Non-pigmented ciliary epithelial cell (primary cell): ENCODE results near the gene NAGS.
"Not testable (repeated sequence)": the region's sequence is repeated elsewhere in the genome, so short reads cannot be mapped to it uniquely, and the experiment has no call there.

Experiments used
- DNase-seq: peaks from one replicate; pipeline ENCODE4 v3.0.0-alpha.2; 2010; ENCODE audit warnings: low read depth

The NAGS gene

DNA sequence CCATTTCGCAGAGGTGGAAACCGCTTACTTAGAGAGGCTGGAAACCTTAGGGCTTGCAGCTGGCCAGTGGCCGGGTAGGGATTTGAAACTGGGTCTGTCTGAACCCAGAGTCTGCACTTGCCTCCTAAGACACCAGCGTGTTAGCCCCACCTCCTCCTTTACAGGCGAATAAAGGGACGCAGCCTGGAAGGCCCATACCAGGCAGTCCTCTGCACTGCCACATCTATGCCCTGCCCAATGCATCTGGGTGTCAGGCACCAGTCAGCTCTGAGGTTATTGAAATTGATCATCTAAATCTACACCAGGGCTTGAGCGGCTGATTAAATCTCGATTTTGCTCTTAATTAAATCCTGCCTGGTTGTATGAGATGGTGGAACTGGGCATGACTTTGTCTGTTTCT, 19.9 kb upstream of the NAGS start:
- no peak for DNase-seq

DNA sequence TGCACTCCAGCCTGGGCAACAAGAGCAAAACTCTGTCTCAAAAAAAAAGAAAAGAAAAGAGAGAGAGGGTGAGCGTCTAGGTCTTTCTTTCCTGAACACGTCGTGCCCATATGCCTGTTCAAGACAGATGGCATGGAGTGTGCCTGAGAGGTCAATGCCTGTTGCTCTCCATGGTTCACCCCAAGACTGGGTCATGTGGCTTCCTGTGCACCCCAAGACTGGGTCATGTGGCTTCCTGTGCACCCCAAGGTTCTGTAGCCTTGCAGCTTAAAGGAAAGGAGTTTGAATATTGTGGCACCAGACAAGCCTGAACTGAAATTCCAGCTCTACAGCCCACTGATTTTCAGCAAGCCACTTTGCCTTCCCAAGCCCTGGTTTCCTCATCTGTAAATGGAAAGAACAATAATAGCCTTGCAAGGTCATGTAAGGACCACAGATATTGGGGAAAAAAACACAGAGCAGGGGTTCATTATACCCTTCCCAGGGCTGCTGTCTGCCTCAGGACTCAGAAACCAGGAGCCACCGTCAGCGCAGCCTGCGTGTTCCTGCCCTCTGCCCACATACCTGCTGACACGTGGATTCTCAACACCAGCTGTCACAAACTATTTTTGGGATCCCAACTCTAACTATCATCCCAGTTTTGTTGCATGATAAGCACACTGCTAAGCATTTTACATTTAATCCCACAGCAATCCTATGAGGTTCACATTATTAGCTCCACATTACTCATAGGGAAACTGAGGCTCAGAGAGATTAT, 18.0 kb upstream of the NAGS start:
- no peak for DNase-seq

DNA sequence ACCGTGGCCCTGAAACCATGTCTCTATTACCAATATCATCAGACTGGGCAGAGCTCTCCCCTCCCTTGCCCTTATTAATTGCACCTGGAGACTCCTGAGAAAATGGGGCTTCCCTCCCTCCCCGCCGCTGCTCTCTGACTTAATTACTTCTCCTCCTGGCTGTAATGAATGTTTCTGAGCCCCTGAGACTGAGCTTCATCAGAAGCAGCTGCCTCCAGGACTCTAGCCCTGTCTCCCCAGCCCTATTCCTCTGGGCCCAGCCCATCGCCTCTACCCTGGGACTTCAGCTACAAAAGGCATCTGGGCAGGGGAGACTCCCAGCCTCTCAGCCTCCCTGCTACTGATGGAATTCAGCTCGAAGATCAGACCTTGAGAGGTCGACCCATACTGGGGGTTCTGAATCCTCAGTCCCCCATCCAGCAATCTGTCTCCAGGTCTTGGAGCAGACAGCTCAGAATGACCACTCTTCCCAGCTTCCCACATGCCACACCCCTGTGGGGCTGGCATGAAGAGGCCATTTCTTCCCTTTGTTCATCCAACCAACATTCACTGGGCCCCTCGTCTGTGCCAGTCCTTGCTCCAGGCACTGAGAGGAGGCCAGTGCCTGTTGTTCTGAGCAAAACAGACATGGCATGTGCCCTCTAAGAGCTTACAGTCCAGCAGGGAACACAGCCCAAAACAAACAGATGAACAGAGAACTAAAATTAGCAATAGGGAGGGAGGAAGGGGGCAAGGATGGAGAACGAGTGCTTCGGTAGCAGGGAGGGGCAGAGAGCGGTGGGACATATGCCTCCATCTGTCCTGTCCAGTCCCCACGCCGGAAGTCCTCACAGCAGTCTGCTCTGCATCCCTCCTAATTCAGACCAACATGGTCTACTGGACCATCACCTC, 17.0 kb upstream of the NAGS start:
- DNase-seq = no peak

DNA sequence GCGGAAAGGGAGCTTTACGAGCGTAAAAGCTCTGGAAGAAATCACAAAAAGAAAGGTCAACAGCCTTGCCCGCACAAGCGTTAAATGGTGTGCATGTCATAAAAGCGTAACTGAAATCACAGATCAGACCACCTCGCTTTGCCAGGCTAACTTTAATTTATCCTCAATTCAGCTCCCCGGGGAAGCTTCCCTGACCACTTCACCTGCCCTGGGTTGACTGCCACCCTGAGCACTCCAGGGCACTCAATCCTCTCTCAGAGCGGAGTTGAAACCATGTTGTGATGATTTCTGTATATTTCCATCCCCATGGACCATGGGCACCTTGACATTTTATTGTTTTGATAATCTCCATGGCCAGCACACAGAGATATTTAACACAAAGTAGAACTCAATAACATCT, 16.1 kb upstream of the NAGS start:
- no peak for DNase-seq

DNA sequence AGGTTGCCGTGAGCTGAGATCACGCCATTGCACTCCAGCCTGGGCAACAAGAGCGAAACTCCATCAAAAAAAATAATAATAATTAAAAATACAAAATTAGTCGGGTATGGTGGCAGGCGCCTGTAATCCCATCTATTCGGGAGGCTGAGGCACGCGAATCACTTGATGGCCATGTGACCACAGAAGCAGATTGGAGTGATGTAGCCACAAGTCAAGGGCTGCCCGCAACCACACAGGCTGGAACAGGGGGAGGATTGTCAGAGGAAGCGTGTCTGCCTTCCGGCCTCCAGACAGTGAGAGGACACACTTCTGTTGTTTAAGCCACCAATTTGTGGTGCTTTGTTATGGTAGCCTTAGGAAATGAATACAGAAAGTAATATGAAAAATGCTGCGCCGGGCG, 11.8 kb upstream of the NAGS start:
- DNase-seq = no peak

DNA sequence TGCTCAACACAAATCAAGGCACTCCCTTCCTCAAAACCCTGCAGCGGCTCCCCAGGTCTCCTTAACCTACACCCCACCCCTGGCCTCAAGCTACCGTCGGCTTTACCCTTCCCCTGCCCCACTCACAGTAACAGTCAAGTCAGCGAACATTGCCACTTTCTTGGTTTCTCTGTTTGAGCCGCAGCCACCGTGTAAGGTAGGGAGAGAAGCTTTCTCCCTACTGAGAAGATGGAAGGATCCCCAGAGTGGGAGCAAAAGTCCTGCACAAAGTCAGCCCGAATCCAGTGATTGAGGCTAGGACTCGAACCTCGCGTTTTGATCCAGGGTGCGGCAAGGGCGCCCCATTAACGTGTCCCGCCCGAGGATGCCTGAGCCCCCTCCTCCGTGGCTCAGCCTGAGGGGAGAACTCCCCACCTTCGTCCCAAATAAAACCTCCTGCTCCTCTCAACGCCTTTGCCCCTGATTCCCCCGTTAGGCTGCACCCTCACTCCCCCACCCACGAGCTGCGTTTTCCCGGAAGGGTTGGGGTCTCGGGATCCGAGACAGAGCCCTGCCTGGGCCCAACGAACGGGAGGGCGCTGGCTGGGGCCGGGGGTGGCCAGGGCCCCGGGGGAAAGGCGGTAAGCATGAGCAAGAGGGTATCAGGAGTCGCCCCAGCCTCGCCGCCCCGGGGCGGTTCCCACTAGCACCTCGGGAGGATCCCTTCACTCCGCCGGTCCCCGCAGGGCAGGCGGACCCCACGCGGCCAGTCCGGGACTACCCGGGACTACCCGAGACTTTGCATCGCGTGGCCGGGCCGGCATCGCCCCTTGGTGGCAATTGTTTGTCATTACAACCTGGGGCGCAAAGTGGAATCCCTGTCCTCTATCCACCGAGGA, 9.9 kb upstream of the NAGS start:
- no peak for DNase-seq

DNA sequence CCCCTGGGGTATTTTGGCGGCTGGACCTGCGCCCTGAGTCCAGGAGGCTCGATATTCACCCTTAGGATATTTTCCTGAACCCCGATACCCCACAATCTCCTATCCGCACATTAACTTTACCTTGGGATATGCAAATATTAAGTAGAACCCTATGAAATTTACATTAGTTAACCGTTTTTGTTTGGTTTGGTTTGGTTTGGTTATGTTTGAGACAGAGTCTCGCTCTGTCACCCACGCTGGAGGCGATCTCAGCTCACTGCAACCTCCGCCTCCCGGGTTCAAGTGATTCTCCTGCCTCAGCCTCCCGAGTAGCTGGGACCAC, 9.3 kb upstream of the NAGS start:
- no peak for DNase-seq

DNA sequence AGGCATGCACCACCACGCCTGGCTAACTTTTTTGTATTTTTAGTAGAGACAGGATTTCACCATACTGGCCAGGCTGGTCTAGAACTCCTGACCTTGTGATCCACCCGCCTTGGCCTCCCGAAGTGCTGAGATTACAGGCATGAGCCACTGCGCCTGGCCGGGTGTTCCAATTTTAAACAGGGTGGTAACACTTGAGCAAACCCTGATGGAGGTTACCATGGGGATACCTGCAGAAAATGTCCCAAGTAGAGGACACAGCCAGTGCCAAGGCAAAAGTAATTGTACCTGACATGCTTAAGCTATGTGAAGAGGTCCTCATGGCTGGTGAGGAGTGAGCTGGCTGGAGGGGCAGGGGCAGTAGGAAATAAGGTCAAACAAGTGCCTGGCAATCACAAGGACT, 7.2 kb upstream of the NAGS start:
- not testable (repeated sequence) for DNase-seq

DNA sequence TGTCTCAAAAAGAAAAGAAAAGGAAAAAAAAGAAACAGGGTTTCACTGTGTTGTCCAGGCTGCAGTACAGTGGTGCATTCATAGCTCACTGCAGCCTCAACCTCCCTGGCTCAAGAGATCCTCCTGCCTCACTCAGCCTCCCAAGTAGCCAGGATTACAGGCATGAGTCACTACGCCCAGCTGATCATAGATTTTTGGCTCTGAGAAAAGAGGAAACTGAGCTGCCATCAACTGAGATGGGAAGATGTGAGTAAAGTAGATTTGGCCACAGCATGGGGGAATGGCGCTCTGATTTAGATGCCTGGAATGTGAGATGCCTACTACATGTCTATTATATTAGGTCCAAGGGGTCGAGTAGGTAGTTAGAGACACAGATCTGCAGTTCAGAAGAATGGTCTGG, 5.9 kb upstream of the NAGS start:
- no peak for DNase-seq

DNA sequence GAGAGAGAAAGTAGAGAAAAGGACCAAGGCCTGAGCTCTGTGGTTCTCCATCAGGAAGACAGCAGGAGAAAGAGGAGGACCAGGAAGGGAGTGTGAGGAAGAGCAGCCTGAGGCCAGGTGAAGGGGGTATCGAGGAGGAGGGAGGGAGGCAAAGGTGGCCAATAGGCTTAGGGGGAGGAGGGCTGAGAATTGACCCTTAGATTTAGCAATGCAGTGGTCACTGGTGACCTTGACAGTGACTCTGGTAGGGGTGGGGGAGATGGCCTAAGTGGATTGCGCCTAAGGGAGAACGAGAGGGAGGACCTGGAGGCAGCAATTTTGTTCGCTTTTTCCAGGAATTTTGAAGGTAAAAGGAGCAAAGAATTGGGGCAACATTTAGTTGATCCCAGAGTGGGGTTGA, 5.4 kb upstream of the NAGS start:
- DNase-seq = no peak

DNA sequence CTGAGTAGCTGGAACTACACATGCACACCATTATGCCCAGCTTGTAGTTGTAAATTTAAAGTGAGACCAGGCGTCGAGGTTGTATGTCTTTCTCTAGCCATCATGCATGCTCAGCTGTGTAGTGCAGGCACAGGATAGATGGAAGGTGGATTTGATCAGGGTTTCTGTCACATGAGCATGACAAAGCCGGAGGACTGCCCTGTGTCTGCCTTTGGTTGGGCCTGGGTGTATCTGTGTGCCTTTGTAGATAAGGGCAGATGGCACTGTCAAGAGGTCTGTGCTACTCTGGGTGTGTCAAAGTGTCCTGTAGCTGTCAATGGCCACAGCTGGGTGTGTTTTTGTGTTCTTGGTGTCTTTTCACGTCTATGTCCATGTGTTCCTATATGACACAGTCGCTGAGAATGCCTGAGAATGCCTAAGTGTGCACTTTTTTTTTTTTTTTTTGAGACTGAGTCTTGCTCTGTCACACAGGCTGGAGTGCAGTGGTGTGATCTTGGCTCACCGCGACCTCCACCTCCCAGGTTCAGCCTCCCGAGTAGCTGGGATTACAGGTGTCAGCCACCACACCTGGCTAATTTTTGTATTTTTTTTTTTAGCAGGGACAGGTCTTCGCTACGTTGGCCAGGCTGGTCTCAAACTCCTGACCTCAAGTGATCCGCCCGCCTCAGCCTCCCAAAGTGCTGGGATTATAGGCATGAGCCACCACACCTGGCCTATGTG, 4.1 kb upstream of the NAGS start:
- DNase-seq = no peak

DNA sequence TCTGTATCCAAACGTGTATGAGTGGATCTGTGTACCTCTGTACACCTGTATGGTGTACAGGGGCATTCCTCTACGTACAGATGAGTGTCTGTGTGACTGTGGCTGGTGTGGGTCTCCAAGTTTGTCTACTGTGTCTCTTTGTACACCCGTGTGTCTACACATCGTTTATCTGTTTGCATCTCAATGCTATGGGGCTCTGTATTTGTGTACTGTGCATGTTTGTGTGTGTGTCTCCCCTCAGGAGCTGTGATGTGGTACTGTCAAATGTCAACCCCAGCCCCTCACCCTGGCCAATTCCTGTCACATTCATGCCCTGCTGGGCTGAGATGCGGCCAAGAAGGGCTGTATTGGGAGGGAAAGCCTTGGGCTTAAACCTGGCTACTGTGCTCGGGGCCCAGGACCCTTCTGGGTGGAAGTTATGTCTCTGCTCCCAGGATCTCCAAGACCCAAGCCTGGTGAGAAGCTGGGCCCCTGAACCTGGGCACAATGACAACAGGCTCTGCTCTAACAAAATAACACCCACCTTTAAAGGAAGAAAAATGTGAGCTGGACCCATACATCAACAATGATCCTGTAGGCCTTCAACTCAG, 3.5 kb upstream of the NAGS start:
- DNase-seq = no peak

DNA sequence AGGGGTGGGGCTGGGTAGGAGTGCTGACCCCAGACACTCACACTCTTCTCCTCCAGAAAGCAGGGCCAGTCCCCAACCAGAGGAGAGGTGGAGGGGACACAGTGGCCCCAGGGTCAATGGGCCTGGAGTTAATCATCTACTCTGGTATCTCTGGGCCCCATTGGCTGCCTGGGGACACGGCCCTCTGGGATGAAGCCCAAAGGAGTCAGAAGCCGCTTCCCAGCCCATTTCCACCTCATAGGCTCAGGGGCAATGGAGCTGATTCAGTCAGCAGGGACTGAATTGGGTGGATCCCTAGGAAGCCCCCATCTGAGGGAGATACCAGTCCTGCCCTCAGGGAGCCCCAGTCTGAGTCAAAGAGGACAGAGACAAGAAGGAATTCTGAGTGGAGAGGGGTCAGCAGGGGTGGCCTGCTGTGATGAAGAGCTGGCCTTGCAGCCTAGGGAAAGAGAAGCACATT, 2.9 kb upstream of the NAGS start:
- DNase-seq = no peak

DNA sequence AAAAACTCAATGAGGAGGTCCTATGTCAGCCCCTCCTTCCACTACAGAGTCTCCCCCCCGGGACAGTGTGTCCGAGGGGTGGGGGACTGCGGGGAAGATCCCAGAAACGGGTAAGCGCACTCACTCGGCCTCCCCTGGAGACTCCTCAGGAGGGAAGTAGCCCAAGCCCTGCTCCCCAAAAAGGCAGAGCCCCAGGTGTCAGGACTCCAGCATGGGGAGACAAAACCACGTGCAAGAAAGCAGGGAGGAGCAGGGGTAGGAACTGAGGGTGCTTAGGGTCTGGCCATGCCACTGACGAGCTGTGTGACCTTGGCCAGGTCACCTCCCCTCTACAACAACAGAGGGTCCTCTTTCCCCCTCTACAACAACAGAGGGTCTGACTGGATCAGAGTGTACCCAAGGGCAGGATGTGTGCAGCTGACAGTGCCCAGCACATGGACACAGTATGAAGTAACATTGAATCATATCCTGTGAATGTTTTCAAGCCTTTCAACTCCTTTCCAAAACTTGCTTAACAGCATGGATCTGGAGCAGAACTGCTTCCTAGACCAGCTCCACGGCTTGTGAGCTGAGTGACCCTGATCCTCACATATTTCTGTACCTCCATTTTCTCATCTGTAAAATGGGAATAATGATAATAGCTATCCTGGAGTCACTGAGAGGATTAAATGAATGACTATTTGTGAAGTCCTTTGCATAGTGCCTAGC, 2.1 kb upstream of the NAGS start:
- DNase-seq = peak; percentile 30

DNA sequence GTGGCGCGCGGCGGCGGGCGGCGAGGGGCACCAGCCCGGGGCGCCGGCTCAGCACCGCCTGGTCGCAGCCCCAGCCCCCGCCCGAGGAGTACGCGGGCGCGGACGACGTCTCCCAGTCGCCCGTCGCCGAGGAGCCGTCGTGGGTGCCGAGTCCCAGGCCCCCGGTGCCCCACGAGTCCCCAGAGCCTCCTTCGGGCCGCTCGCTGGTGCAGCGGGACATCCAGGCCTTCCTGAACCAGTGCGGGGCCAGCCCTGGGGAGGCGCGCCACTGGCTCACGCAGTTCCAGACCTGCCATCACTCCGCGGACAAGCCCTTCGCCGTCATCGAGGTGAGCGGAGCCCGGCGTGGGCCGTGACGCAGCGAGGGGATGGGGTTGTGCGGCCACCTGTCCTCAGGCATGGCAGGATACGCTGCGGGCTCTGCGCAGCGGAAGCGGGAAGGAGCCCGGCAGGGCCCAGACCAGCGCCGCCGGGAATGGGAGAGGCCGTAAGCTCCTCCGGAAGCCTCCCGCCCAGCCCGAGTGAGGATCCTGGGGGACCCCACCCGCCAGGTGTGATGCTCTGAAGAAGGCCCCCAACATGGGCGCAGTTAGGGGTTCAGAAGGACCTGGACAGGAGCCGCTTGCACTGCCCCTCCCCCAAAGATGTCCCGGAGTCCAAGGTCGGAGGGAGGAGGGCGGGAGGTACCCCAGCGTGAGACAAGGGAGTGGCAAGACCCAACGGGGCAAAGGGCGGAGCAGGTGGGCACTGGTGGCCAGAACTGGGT, 522 bp downstream of the NAGS start:
- no peak for DNase-seq

DNA sequence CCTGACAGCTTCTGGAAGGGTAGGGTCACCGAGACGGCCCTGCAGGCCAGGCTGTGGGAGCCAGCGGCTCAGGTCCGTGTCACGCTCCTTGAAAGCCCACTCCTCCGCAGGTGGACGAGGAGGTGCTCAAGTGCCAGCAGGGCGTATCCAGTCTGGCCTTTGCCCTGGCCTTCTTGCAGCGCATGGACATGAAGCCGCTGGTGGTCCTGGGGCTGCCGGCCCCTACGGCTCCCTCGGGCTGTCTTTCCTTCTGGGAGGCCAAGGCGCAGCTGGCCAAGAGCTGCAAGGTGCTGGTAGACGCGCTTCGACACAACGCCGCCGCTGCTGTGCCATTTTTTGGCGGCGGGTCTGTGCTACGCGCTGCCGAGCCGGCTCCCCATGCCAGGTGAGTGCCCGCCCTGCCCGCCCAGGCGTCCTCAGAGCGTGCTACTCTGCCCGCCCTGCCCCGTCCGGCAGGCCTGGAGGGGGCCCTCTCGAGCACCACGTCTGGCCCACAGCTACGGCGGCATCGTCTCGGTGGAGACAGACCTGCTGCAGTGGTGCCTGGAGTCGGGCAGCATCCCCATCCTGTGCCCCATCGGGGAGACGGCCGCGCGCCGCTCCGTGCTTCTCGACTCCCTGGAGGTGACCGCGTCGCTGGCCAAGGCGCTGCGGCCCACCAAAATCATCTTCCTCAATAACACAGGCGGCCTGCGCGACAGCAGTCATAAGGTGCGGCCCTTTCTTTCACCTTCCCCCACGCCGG, 1.3 kb downstream of the NAGS start:
- no peak for DNase-seq

DNA sequence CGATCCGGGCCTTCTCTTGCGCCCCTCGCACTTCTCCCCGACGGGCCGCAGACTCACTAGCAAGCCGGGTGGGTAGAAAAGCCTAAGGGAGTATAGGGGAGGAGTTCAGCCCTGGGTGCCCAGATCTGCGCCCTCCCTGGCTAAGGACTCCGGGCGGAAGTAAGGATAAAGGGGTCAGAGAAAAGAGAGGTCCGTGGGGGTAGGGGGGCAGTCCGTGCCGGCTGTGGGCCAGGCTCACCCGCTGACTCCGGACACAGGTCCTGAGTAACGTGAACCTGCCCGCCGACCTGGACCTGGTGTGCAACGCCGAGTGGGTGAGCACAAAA, 1.8 kb downstream of the NAGS start:
- no peak for DNase-seq

DNA sequence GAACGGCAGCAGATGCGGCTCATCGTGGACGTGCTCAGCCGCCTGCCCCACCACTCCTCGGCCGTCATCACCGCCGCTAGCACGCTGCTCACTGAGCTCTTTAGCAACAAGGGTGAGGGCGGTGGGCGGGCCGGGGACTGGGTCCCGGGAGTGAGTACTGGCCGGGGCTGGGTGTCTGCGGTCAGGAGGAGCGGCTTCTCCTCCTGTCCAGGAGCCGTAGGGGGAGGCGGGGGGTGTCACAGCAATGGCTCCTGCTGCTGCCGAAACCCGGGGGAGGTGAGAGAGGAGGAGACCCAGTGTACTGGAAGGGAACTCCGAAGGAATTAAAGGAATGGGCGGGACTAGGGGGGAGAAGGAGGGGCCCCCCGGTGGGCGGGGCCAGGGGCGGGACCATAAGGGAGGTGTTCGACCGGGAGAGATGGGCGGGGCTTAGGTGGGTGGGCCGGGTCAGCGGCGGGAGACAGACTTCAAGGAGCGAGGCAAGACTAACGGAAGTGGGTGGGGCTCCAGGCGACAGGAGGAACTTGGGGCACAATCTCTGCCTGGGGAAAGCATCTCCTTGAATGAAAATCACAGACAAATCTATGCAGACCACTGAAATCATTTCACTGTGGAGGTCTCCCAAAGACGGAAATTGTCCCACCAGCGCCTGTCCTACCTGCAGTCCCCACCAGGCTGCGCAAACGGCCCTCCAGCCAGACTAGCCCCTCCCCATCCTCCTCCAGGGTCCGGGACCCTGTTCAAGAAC, 2.4 kb downstream of the NAGS start:
- DNase-seq = peak; percentile 89
